HG03432 (cell line): Measurements from ENCODE around the gene WWOX.
A peak's percentile ranks its signal among the peaks of the same experiment; 100 is the strongest.

Source experiments
- ATAC-seq: cut with Tn5 transposase; IDR thresholded peaks from one replicate; pipeline ENCODE4 v1.9.1; 2021; ENCODE audit warnings: mild to moderate bottlenecking, moderate library complexity; ENCODE audit not compliant: unreplicated experiment

WWOX gene

DNA sequence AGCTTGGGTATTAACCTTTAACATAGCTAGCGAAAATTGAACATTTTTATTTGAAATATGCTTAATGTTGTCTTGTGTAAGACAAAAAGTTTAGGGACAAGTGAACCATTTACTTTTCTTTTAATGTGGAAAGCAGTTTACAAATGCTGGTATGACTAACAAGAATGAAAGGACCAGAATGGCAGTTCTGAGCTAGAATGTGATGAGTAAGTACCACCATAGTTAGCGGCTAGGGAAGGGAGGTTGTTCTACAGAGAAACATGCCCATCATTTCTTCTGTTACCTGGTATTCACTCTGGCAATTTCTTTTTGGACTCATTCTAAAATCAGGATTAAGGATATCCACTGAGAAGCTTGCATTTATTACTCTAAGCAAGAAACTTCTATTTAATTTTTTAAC lies 121.1 kb downstream of the WWOX start:
- no peak for ATAC-seq

DNA sequence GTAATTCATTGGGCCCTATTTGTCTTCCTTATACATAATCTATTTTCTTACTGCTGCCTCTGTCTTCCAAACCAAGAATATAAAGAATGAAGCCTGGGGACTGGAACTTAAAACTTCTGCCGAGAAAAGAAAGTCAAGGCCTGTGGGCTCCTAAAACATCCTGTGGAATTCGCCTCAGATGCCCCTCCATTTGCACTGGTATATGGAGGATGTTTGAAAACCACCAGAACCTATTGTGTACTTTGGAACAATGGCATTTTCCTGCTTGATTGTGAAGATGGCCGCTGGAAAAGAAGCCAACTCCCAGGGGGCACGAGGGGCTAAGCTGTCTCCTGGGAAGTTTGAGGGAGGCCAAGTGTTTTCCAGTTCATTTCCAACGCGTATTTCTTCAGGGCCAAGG lies 122.4 kb downstream of the WWOX start:
- ATAC-seq = no peak

DNA sequence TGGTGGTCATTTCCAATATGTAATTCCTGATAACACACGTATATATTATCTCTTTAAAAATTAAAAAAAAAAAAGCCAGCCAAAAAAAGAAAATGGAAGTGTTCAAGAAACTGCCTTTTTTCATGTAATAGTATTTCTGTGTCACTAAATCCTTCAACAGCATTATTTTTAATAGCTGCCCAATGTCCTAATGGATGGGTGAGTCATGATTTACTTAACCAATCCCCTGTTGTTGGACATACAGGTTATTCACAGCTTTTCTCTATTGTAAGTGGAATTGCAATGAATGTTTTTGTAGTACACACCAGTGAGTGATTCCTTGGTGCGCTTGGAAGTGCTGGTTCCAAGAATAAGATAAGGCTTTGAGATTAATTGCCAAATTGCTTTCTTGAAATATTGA lies 124.9 kb downstream of the WWOX start:
- ATAC-seq = no peak

DNA sequence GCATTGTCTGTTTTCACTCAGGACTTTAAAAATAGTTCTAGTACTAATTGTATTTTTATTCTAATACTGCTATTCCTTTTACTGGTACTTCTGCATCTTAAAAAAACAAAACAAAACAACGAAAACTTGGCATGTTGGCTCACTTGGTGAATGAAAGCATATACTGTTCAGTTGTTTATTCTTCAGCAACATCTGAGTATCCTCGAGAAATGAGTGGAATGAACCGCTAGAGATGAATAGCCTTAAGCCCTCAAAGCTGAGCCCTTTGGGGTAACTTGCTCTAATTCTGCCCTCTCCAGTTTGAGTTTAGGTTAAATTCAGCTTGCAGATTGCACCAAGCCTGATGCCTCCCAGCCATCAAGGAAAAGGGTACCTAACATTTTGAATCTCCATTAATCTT lies 126.5 kb downstream of the WWOX start:
- ATAC-seq = no peak

DNA sequence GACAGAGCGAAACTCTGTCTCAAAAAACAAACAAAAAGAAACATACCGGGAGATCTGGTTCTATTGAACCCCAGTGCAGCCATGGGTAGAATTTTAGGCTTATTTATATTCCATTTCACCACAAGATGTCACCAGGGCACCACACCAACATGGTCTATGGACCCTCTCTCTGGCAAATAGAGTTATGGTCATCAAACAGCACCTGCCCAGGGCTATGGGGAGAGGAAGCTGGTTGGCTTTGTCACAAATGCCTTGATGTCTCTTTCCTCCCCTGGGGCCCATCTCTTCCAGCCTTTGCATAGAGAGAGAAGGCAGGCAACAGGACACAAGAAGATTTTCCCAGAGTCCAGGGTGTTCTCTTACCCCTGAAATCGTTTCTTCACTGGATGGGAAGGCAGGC lies 128.4 kb downstream of the WWOX start:
- ATAC-seq = no peak

DNA sequence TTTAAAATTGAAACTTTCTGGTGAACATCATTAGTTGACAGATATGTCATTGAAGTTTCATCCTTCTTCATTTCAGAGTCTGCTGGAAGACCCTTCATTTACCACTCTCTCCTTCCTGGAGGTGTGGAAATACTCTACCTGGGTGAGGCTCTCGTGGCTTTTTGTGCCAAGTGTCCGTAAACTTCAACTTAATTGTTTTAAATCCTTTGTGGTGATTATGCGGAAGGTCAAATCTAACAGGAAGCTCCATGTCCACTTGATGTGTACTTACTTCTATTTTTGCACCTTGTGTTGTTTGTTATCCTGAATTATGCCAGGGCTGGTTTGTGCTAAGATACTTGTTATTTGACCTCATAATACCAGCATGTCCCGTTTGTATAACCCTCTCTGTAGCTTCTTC lies 129.2 kb downstream of the WWOX start:
- ATAC-seq = no peak

DNA sequence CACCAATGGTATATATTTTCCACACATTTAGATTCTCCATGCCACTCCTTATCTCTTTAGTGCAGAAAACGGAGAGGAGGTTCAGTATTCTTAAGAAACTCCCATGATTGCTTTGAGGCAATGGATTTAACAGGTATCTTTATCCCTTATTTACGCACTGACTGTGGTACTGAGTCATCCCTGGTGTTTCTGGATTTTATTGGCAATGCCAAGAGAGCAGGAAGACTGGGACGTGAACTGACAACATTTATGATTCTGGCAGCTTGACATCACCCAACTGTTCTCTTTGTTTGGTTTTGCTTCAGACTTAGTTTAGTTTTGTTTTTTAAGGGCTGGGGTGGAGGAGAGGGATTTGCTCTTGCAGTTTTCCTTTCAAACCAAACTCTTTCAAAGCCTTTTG lies 131.4 kb downstream of the WWOX start:
- ATAC-seq = no peak

DNA sequence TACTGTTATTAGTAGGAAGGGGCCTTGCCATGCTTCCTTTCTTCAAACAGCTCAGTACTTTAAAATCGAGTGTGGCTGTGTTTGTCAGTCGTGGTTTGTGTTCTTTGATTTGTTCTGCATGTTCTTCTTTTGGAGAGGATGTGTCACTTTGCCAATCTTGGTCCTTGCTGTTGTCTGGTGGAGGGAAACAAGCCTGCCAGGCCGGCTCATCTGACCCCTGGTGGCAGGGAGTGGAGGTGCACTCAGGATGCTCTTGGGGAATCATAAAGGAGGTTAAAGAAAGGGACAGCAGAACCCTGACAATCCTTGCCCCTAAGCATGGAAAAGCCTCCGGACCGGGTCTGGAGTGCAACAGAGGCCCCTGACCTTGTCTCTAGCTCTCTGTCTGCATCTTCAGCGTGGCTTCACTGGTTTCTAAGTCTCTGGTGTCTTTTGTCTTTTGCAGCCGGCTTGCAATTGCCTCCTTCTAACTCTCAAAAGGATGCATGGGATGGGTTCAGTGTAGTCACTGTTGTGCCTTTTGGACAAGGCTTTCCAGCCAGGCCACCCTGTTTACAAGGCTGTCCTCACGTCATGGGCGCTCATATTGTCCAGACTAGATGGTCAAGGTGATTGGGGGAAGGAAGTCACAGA lies 135.8 kb downstream of the WWOX start:
- ATAC-seq = peak; percentile 99

DNA sequence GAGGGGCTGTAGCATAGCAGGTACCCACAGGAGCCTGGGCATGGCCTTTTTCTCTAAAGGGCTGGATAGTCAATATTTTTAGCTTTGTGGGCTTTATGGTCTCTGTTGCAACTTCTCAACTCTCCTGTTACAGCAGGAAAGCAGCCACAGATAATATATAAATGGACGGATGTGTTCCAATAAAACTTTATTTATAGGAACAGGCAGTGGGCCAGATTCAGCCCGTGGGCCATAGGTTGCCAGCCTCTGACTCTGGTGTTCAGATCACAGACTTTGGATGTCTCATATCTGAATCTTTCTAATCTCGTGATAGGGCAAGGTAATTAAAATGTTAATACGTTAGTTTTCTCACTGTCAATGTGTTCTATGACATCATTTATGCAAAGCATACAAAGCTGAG lies 136.4 kb downstream of the WWOX start:
- ATAC-seq = no peak

DNA sequence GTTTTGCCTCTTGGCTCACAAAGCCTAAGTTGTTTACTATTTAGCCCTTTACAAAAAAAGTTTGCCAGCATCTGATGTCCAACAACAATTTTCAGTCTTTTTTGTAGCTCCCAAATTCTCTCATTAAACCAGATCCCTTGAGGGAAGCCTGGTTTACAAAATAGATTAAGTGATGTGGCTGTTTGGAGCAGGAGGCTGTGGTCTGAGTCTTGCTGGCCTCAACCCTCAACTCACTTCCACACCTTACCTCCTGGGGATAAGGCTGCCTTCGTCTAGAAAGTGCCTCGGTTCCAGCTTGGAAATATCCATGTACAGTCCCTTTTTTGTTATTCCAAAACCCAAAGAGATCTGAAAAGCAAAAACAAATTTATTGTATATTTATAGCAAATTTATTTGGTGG lies 138.4 kb downstream of the WWOX start:
- ATAC-seq = no peak

DNA sequence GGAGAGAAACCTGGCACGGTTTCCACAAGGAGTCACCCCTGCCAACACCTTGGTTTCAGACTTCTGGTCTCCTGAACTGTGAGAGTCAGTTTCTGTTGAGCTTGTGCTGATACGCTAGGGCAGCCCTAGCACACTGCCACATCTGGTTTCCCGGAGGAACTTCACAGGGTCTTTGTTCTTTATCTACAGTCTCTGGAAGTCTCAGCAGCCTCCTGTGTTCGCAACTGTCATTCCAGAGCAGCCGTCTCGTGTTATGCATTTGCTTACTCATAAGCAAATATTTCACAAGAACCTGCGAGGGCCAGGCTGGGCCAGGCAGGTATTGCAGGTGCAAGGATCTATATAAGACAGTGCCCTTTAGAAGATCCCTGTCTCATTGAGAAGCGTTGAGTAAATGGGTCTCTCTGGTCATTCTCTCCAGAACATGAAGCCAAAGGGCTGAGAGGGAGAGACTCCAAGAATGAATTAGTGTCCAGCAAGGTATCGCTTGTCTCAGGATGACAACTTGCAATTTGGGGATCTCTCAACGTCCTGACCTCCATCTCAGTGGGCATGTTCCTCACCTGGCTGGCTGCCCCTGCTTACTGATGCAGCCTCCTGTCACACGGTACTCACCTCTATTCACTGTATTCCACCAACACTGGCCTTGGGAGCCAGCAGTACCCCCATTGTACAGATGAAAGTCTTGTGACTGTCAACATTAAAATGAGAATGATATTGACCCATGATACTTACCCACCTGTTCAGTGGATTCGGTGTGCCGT lies 141.2 kb downstream of the WWOX start:
- no peak for ATAC-seq

DNA sequence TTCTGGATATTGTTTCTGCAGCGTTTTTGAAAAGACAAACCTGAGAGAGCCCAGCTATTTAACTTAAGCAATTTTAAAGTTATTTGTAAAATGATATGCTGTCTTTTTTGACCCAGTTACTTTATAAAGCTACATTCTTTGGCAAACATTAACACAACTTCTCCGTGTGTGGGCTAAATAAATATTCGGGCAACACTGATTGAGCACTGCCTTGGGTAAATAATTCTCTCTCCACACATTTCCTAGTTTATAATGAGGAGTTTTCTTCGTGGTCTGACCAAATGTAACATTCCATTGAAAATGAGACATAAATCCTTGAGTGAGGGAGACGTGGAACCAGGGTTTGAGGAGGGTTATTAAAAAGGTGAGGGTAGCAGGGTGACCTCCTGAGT lies 142.8 kb downstream of the WWOX start:
- no peak for ATAC-seq

DNA sequence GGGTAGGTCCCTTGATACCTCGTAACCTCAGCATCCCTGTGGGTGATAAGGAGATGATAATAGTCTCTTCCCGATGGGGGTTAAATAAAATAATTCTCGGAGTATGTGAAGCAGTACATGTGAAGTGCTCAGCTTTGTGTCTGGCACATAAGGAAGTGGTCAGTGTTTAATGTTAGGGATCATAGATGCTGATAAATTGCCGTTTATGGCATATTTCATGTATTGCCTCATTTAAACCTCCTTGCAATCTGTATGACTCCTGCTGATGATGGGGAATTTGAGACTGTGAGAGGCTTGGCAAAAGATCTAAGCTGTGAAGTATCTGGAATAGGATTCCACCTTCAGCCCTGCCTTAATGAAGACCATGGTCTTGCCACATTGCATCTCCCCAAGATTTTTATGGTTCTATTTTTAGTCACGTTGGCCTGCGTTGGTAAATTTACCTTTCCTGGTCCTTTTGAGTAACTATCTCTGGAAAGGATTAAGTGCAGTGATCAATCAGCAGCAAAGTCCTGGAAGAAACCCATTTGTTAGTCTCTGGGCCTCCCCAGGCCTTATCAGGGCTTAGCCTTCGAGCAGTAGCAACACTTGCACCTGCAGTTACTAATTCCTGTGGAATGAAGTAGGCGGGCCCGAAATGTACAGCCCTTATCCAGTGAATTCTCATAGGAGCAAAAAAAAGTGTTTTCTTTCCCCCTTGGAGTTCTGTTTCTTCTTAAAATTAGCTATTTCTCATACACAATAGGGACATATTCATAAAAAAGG lies 144.9 kb downstream of the WWOX start:
- ATAC-seq = no peak

DNA sequence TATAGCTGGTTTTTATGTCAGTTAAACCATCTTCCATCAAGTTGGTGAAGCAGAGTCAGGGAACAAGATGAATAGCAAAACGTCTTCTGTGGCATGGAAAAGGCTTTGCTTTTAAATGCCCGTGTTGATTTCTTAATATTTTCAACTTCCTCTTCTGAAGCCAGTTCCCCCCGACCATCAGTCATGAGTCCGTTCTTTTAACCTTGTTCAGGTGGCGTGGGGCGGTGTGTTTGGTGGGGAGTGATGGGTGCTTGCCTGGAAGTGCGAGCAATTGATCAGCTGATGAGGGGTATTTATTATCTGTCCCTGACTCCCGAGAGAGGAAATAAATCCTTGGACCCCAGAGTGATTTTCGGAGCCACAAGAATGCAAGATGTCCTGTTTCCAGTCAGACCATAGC lies 147.1 kb downstream of the WWOX start:
- no peak for ATAC-seq

DNA sequence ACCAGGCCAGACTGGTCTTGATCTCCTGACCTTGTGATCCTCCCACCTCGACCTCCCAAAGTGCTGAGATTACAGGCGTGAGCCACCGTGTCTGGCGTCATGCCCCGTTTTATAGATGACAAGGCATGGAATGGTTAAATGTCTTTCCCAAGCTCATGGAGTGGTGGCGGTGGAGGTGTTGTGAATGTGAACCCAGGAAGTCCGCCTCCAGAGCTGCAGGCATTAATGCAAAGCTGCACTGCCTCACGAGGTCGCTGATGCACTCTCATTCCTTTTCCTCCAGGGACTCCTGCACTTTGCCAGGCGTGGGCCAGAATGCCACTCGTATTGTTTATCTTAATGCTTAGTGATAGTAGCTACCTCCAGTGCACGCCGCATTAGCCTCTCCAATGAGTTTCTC lies 149.6 kb downstream of the WWOX start:
- no peak for ATAC-seq

DNA sequence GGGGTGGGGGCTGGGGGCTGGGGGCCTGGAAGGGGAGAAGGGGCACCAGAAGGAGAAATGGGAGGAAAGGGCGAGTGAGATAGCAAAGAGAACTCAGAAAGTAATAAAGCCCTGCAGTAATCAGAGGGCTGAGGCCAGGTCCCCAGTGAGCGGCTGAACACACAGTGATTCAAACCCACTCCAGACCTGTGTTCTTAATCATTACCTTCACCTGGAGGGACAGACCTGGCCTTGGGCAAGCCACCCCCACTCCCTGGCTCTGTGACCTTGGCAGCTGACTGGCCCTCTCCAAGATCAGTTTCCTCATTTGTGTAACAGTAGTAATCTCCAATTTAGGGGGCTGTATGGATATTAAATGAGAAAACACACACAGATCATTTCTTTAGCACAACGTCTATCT lies 150.4 kb downstream of the WWOX start:
- ATAC-seq = no peak

DNA sequence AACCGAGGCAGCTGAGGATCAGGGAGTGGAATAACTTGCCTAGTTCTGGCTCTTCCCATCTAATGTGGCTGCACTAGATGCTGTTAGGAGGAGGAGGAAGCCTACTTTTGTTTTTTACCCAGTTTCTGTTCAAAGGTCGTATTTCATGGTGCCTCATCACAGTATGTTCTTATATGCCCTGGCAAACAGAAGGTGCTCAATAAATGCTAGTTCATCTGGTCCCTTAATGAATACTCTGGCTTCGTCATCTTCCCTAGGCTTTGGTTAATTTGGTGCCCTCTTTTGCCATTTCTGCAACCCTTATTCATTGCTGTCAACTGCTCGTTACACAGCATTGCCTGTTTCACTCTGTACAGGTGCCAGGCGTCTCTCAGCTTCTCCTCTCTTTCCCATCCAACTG lies 151.7 kb downstream of the WWOX start:
- ATAC-seq = no peak

DNA sequence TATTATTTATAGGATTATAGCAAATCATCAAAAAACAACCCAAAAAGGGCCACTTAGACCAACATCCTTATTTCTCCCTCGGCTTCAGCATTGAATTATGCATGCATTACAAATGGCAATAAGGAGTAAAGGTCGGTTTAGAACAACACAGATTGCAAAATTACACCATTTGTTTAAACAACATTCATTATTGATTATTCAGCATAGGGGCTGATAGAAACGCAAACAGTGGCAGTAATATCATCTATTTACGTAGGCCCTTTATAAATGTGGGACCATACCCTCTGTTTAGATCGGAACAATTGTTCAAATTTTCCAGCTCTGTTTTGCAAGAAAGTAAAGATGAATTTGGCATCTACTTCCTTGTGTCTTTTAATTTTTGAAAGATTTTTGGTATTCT lies 153.3 kb downstream of the WWOX start:
- ATAC-seq = no peak

DNA sequence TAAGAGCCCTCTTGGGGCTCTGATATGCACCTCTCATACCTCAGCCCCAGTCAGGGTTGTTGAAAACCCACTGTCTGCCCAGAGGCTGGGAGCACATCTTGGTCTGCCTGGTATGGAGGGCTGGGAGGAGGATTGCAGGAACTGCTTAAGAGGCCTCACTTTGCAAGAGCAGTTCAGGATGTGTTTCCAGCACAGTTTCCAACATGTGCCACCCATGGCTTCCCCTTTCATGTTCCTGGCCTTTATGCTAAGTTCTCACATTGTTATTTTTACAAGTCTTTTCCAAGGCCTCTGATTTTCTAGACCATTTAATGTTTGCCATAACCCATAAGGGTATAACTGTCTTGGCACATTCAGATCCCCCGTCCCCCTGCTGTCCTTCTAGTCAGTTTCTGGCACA lies 155.4 kb downstream of the WWOX start:
- no peak for ATAC-seq

DNA sequence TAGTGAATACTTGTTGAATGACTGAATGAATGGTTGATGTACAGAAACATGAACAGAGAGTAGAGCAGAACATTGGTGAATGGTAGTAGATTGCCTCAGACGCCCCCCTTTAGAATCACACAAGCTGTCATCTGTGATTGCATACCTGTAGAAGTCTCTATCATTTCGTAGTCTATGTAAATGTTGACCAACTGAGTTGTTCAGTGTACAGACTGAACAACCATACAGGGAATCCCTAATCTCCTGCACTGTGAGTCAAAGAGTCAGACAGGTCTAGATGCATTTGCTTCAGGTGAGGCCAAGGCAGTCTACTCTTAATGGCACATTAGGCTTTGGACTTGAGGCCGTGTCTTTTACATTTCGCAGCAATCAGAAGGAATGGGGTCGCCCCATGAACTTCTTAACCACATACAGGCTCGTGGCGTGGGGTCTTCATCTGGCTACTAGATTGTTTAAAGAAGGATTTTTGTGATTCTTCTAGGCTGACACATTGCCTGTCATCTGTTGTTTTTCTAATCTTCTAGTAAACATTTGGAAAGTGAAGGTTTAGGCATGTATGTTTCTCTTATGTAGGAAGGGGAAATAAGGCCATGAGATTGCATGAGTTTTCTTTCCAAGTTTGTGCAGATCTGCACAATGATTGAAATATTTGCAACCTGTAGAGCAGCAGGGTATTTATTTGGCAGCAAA lies 157.4 kb downstream of the WWOX start:
- ATAC-seq = no peak

DNA sequence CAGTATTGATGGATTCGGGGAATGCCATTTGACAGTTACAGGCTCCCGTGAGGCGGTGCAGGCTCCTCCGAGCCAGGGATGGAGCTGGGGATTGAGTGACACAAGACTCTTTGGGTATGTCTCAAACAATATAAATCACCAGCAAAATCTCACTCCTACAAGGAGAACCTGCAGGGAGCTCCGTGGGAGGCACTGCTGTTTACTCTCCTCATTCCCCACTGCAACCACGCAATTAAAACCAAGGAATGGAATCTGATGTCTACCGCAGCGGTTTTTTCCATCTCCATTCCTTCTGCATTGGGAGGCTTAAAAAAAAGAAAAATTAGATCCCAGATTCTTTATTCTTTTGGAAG lies 157.9 kb downstream of the WWOX start:
- ATAC-seq = no peak
